Right cardiac atrium (tissue), 5 donors: ENCODE data around the gene PKNOX1. TPM values are rescaled to one million over a fixed set of nuclear protein-coding genes. Genes with fewer than 3 reads are reported as not detected.
"Not testable (repeated sequence)": the region's sequence is repeated elsewhere in the genome, so short reads cannot be mapped to it uniquely, and the experiment has no call there.

Experiments
- ATAC-seq, 2 donors: fragments of 200-7000 bp; cut with Tn5 transposase; one replicate each; pipeline versions ENCODE4 v1.8.0 to v1.9.1; 2020; ENCODE audit warnings: moderate library complexity in 2 of 2, mild to moderate bottlenecking in 1 of 2
- DNase-seq, 3 donors: peaks; one replicate each; pipeline ENCODE4 v3.0.0-alpha.2; 2020
- H3K27ac ChIP-seq: one replicate; pipeline ENCODE4 v1.5.1; 2013; ENCODE audit warnings: mild to moderate bottlenecking, low read length, control low read depth, moderate library complexity
- H3K27me3 ChIP-seq: one replicate; pipeline ENCODE4 v1.6.1; 2013; ENCODE audit not compliant: control insufficient read depth, insufficient read depth
- H3K4me1 ChIP-seq: one replicate; pipeline ENCODE4 v1.6.1; 2013; ENCODE audit warnings: low read length; ENCODE audit not compliant: control insufficient read depth, insufficient read depth
- H3K4me3 ChIP-seq: one replicate; pipeline ENCODE4 v1.5.1; 2013; ENCODE audit warnings: low read length, control low read depth
- H3K9me3 ChIP-seq: one replicate; pipeline ENCODE4 v1.6.1; 2013; ENCODE audit warnings: low read length; ENCODE audit not compliant: control insufficient read depth
- WGBS: extraction: QIAGEN DNeasy Blood & Tissue Kit; methylation state at CpG from one replicate; pipeline ENCODE4 v1.1.7; 2013; 5-methylcytosine and 5-hydroxymethylcytosine counted together
- intact Hi-C, 4 donors: fragments of 100-400 bp; cut with DNase I; formaldehyde crosslinking; loops; one replicate each; pipeline versions ENCODE4 v1.11.0 to v1.14.0; 2022 to 2023
- polyA plus RNA-seq: library from polyadenylated mRNA; stranded (reverse); fragments of 200-250 nt; gene quantifications from one replicate; pipeline ENCODE4 v1.2.3, GENCODE V29; 2013
- total RNA-seq, 4 donors: library from RNA; stranded (reverse); fragmentation: NEBNext Ultra II Directional; extraction: Animal tissue kit (Norgen Biotek cat#: 25700); gene quantifications; one replicate each; pipeline ENCODE4 v1.2.1, GENCODE V29; 2021
- donor health status: healthy with polysubstance abuse.
- donor health status: DM: no; HTN: yes; CAD: no.
- donor health status: DM: no; HTN: no; CAD: no.
- donor health status: DM: no; HTN: yes; CAD: no; lungs with severe emphysema.
- donor health status: DM: yes; HTN: yes; CAD: no.

The PKNOX1 gene
- total and polyA plus RNA-seq, 5 donors, result 3.7 to 9.0 (median 7.4) TPM

DNA sequence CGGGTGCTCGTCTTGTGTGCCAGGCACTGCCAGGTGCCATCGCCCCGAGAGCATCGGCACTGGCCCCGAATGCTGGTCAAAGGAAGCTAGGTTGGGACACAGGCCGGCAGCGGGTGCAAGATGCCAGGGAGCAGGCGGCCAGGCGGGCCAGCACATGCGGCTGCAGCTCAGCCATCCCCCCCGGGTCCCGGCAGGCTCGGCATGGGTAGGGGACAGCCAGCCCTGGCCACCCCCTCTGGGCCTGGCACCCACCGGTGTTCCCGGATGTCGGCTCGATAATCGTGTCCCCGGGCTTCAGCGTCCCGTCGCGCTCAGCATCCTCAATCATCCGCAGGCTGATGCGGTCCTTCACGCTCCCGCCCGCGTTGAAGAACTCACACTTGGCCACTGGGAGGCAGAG, 91.6 kb downstream of the PKNOX1 start:
- peak in 1 of 2 donors; percentile 43 for ATAC-seq
- WGBS, result 94% methylated on average over 16 of the region's 30 CpGs
- H3K4me1 ChIP-seq, H3K27me3 ChIP-seq, intact Hi-C loops, H3K9me3 ChIP-seq, H3K27ac ChIP-seq, H3K4me3 ChIP-seq: not testable (repeated sequence)
- peak in 2 of 3 donors; percentile 5 to 39 for DNase-seq

DNA sequence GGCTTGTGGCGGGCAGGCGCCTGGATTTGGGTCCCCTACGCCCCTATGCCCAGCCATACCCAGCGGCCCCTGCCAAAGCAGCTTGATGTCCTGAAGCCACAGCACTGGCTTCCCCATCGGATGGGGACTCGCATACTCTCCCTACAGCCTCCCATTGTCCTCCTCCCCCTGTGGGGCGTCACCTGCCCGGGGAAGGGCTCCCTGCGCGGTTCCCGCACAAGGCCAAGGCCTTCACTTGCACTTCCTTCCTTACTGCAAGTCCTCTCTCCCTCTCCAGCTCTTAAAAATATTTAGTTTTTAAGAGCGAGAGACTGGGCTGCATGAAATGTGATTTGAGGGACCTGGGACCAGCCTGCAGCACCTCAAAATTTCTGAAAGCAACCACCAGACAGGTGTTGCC, 92.3 kb downstream of the PKNOX1 start:
- WGBS, result 86% methylated on average over 8 of the region's 12 CpGs
- DNase-seq, result peak in 1 of 3 donors; percentile 3
- H3K4me1 ChIP-seq, H3K4me3 ChIP-seq, H3K27ac ChIP-seq, intact Hi-C loops, H3K27me3 ChIP-seq, ATAC-seq, H3K9me3 ChIP-seq: not testable (repeated sequence)

DNA sequence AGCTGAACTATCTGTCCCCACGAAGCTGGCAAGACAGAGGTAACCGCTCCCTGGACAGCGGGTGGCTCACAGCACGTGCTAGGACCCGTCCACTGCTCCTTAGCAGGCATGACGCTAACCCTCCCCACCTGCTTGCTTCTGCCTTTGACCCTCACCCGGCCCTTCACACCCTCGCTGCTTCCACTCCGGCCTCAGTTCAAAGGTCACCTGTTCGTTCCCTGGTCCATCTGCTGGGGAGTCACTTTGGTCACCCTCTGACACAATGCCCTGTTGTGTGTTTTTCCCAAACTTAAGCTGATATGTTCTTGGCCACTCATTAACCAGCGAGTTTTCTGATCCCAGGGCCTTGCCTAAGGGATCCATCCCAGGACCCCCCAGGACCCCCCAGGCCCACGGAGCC, 93.7 kb downstream of the PKNOX1 start:
- 86% methylated on average over 4 of the region's 12 CpGs for WGBS
- ATAC-seq, H3K9me3 ChIP-seq, H3K27me3 ChIP-seq, intact Hi-C loops, DNase-seq, H3K4me3 ChIP-seq, H3K27ac ChIP-seq, H3K4me1 ChIP-seq: not testable (repeated sequence)

DNA sequence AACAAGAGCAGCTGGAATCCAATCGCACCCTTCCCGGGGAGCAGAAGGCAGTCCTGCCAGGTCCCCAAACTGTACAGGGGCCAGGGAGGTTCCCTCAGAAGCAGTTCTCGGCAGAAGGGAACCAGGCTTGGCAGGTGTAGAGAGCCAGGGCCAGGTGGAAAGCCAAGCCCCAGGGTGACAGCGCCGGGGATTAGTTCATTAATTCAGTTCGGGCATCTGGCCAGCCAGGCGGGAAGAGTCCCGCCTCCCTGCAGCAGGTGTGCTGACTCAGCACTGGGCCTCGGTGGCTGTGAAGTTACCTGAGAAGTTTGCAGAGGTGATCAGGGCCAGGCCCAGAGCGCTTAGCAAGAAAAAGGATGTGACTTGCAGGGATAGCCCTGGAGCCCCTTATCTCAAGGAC, 95.3 kb downstream of the PKNOX1 start:
- DNase-seq, H3K27ac ChIP-seq, H3K4me3 ChIP-seq, H3K4me1 ChIP-seq, H3K27me3 ChIP-seq, intact Hi-C loops, H3K9me3 ChIP-seq, ATAC-seq: not testable (repeated sequence)
- WGBS, result 100% methylated on average over 1 of the region's 10 CpGs

DNA sequence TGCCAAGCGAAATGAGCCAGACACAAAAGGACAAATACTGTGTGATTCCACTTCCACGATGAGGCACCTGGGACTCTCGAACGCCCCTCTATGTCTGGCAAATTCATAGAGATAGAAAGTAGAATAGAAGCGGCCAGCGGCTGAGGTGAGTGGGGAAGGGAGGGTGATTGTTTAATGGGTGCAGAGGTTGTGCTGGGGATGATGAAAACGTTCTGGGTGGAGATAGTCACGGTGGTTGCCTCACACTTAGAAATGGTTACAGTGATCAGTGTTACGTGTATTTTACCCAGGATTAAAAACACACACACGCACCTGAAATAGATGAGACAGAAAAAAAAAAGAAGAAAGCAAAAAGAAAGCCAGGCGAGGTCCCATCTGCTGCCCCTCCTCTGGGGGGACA, 98.4 kb downstream of the PKNOX1 start:
- H3K4me3 ChIP-seq, H3K27ac ChIP-seq, H3K27me3 ChIP-seq, DNase-seq, H3K9me3 ChIP-seq, H3K4me1 ChIP-seq, ATAC-seq, intact Hi-C loops: not testable (repeated sequence)
- WGBS, result no CpG with 5 or more reads among the region's 11 CpGs

DNA sequence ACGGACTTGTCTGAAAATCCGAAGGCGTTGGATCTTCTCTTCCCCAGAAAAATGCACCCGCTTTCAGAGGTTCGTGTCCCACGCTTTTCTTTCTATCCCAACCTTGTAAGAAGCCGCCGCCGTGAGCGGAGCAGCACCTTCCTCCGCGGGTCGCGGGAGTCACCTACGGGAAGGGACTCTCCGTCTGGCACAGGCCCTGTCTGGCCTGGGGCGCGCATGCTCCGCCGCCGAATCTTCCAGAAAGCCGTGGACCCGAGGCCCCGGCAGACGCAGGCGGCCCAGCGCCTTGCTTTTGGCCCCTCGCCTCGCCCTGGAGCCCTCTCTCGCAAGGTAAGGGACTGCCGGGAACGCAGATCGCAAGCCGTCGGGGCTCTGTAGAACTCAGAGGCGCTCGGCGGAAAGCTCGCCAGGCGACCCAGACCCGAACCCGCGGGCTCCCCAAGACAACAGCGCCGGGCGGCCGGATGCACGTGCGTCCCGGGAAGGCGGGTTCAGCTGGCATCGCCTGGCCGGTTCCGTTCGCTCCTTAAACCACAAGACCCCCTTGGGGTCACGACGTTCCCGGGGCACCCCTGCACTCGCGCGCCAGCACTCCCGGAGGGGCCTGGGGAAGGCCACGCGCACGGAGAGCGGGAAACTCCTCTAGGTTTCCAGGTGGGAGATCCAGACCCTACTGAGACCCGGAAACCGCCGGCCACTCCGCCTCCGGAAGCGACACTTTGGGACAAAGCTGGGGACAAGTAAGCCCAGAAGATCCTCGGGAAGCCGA, 100.2 kb downstream of the PKNOX1 start:
- H3K4me1 ChIP-seq, H3K4me3 ChIP-seq, intact Hi-C loops, H3K27ac ChIP-seq, H3K9me3 ChIP-seq, DNase-seq, H3K27me3 ChIP-seq: not testable (repeated sequence)
- ATAC-seq, result peak in 1 of 2 donors; percentile 24
- no CpG with 5 or more reads among the region's 74 CpGs for WGBS

DNA sequence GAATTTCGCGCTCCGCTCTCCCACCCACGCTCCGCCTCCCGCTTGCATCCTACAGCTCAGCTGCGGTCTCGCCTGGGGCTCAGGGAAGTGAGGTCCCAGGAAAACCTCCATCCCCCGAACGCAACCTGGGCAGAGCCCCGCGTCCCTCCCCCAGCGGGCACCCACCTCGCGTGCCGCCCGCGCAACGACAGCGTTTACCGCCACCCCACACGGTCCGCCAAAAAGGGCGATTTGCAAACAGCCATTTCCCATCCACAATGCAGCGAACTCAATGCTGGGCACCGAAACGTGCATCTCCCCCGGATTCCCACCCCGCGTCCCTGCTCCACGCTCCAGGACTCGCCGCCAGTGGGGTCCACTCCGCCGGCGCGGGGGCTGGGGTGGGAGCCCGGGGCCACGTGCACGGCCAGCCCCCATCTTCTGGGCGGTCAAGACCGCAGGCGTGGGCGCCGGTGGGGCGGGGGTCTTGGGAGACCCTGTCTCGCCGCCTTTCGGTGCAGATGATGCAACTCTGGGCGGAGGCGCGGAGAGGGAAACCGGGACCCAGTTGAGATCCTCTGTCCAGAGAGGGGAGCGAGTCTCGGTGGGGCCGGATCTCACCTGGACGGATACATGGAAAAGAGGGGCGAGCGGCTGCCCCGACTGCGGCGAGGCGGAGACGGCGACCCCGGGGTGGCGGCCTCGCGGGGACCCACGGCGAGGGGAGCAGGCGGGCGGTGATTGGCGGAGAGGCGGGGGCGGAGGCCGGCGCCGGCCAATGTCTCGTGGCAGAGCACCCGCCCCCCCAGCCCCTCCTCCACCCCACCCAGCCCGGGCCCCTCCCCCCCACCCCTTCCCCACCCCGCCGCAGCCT, 101.0 kb downstream of the PKNOX1 start, which contains the start of gene CBS:
Gene CBS, minus strand, starts transcription at position 666 of the 853 bp plus-strand sequence. CDS start 3,642 bp downstream, outside the sequence.
- H3K9me3 ChIP-seq, H3K4me1 ChIP-seq, H3K27me3 ChIP-seq, H3K27ac ChIP-seq, H3K4me3 ChIP-seq, intact Hi-C loops, DNase-seq: not testable (repeated sequence)
- peak; percentile 64 to 66 for ATAC-seq
- WGBS, result no CpG with 5 or more reads among the region's 84 CpGs

DNA sequence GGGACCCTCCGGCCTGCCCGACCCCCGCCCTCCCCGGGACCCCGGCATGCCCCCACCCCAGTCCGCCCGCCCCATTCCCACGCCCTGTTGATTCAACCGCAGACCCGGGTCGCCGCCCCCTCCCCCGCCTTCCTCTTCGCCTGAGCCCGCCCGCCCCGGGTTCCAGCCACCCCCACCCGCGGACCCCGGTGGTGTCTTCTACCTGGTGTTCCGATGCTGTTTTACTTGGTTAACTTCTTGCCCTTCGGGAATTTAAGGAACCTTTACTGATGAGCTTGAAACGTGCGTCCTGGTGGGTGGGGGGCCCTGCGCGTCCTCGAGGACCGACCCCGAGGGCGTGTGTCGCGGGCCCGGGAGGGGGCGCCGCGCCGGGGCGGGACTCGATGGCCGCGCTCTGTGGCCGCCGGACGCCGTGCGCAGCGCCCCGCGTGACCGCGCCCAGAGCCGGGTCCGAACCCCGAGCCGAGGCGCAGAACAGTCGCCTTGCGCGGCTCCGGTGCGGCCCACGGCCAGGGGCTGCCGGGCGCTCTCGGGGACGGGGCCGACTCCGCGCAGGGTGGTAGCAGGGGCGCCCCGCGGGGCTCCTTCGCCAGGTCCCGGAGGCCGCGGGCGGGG, 101.8 kb downstream of the PKNOX1 start:
- H3K4me1 ChIP-seq, H3K27ac ChIP-seq, H3K27me3 ChIP-seq, intact Hi-C loops, H3K4me3 ChIP-seq, H3K9me3 ChIP-seq, DNase-seq: not testable (repeated sequence)
- WGBS, result no CpG with 5 or more reads among the region's 77 CpGs
- ATAC-seq, result peak; percentile 13 to 17

DNA sequence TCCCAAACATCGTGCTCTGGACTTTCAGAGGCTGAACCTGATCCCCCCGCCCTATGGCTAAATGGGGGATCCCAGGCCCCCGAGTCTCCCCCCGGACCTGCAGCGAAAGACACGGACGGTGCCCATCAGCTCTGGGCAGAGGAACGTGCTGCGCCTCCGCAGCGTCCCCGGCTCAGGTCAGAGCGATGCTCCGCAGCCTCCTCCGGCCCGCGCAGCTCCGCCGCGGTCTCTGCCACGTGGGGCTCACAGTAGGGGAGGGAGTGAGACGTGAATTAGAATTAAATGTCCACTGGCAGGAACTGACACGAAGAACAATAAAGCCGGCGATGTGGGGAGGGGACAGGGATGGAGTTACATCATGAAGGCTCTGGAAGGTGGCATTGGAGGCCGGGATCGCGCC, 102.3 kb downstream of the PKNOX1 start:
- DNase-seq, result peak in 2 of 3 donors; percentile 4 to 49
- WGBS, result 4% methylated on average over 14 of the region's 28 CpGs
- intact Hi-C loops, H3K27ac ChIP-seq, H3K4me3 ChIP-seq, H3K4me1 ChIP-seq, H3K27me3 ChIP-seq, H3K9me3 ChIP-seq: not testable (repeated sequence)
- peak; percentile 42 to 49 for ATAC-seq

DNA sequence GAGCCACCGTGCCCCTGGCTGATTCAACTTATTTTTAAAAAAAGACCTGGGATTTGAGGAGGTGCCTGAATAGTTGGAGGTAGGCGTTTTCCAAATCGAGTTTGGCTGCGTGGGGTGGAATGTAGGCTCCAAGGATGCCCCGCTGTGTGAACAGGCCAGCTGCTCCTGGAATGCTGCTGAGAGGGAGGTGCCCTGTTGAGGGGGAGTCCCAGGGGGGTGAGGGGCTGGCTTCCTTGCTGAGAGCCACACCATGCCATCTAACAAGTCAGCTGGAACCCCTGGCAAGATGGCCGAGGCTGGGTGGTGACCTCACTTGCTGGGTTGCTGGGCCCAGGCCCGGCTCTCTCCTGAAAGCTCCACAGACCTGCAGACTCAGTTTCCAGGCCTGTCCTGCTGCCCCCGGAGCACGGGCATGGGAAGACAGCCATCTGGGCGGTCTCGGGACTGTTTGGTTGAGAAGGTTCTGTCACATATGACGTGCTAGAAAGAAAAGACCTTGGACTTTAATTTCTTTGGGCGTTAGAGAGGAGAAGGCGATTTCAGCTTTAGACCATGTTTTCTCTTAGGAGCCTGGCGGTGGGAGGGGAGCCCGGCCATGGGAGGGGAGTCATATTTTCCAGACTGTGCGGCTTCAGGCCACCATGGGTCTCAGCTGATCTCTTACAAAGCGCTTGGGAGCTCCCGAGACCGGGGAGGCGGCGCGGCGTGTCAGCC, 108.4 kb downstream of the PKNOX1 start:
- H3K27ac ChIP-seq, H3K4me1 ChIP-seq, H3K9me3 ChIP-seq, H3K4me3 ChIP-seq, intact Hi-C loops, H3K27me3 ChIP-seq, ATAC-seq, DNase-seq: not testable (repeated sequence)
- WGBS, result no CpG with 5 or more reads among the region's 24 CpGs
